Measurements from ENCODE around the gene TRMT61A. TPM values are rescaled to one million over a fixed set of nuclear protein-coding genes. Genes with fewer than 3 reads are reported as not detected.

Gene TRMT61A
- total and polyA plus RNA-seq, 2 of the 13 experiments (the other 11 are each of a cell fraction or from before 2014, with no cell fraction given) = 6.5 to 13.6 TPM

DNA sequence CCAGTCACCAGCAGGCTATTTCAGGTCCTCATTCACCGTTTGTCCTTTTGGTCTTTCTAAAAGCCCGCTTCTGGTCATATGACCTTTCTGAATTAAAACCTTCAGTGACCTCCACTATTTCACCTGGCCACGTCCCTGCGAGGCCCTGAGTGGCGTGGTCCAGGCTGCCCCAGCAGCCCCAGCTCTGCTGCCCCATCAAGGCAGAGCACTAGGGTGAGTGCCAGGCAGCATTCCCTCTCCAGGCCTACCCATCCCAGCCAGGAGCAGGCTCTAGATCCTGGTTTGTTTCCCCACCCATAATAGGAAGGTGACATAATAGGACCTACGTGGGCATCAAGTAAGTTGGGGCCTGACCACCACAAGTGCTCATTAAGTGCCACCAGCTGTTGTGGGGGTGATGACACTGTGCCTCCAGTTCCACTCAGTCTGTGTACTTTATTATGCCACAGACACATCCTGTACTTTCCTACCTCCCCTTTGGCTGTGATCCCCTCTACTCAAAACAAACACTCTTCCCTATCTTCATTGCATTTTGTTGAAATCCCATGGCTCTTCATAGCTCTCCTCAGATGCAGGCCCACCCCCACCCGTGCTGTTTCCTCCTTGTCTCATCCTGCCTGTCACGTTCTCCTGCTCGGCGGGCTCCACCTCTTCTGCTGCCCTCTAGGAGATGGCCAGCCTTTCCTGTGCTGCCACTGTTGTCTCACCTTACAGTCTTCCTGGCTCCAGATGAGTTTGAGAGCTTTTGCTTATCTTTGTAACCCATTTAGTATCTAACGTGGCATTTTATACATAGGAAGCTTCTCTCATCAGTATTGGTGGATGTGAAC, 27.7 kb upstream of the TRMT61A start (continued):
- TF ChIP-seq, protein P1, sequence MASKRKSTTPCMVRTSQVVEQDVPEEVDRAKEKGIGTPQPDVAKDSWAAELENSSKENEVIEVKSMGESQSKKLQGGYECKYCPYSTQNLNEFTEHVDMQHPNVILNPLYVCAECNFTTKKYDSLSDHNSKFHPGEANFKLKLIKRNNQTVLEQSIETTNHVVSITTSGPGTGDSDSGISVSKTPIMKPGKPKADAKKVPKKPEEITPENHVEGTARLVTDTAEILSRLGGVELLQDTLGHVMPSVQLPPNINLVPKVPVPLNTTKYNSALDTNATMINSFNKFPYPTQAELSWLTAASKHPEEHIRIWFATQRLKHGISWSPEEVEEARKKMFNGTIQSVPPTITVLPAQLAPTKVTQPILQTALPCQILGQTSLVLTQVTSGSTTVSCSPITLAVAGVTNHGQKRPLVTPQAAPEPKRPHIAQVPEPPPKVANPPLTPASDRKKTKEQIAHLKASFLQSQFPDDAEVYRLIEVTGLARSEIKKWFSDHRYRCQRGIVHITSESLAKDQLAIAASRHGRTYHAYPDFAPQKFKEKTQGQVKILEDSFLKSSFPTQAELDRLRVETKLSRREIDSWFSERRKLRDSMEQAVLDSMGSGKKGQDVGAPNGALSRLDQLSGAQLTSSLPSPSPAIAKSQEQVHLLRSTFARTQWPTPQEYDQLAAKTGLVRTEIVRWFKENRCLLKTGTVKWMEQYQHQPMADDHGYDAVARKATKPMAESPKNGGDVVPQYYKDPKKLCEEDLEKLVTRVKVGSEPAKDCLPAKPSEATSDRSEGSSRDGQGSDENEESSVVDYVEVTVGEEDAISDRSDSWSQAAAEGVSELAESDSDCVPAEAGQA (IDR thresholded peaks at IDR 0.05; ENCODE audit: low read depth) = no peak
- TF ChIP-seq, protein P1 (CRISPR knock-in tag; IDR thresholded peaks at IDR 0.05; ENCODE audit: borderline replicate concordance) = no peak
- TF ChIP-seq CHCHD3 (CRISPR knock-in tag; IDR thresholded peaks at IDR 0.05) (no peak), ZNF225 (CRISPR knock-in tag; IDR thresholded peaks at IDR 0.05) (no peak)
- TF ChIP-seq, protein P2, sequence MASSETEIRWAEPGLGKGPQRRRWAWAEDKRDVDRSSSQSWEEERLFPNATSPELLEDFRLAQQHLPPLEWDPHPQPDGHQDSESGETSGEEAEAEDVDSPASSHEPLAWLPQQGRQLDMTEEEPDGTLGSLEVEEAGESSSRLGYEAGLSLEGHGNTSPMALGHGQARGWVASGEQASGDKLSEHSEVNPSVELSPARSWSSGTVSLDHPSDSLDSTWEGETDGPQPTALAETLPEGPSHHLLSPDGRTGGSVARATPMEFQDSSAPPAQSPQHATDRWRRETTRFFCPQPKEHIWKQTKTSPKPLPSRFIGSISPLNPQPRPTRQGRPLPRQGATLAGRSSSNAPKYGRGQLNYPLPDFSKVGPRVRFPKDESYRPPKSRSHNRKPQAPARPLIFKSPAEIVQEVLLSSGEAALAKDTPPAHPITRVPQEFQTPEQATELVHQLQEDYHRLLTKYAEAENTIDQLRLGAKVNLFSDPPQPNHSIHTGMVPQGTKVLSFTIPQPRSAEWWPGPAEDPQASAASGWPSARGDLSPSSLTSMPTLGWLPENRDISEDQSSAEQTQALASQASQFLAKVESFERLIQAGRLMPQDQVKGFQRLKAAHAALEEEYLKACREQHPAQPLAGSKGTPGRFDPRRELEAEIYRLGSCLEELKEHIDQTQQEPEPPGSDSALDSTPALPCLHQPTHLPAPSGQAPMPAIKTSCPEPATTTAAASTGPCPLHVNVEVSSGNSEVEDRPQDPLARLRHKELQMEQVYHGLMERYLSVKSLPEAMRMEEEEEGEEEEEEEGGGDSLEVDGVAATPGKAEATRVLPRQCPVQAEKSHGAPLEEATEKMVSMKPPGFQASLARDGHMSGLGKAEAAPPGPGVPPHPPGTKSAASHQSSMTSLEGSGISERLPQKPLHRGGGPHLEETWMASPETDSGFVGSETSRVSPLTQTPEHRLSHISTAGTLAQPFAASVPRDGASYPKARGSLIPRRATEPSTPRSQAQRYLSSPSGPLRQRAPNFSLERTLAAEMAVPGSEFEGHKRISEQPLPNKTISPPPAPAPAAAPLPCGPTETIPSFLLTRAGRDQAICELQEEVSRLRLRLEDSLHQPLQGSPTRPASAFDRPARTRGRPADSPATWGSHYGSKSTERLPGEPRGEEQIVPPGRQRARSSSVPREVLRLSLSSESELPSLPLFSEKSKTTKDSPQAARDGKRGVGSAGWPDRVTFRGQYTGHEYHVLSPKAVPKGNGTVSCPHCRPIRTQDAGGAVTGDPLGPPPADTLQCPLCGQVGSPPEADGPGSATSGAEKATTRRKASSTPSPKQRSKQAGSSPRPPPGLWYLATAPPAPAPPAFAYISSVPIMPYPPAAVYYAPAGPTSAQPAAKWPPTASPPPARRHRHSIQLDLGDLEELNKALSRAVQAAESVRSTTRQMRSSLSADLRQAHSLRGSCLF (CRISPR knock-in tag; IDR thresholded peaks at IDR 0.05; ENCODE audit: borderline replicate concordance) = no peak
- TF ChIP-seq, protein P3, sequence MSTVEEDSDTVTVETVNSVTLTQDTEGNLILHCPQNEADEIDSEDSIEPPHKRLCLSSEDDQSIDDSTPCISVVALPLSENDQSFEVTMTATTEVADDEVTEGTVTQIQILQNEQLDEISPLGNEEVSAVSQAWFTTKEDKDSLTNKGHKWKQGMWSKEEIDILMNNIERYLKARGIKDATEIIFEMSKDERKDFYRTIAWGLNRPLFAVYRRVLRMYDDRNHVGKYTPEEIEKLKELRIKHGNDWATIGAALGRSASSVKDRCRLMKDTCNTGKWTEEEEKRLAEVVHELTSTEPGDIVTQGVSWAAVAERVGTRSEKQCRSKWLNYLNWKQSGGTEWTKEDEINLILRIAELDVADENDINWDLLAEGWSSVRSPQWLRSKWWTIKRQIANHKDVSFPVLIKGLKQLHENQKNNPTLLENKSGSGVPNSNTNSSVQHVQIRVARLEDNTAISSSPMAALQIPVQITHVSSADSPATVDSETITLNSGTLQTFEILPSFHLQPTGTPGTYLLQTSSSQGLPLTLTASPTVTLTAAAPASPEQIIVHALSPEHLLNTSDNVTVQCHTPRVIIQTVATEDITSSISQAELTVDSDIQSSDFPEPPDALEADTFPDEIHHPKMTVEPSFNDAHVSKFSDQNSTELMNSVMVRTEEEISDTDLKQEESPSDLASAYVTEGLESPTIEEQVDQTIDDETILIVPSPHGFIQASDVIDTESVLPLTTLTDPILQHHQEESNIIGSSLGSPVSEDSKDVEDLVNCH (CRISPR knock-in tag; IDR thresholded peaks at IDR 0.05) = no peak
- TF ChIP-seq, protein P4, sequence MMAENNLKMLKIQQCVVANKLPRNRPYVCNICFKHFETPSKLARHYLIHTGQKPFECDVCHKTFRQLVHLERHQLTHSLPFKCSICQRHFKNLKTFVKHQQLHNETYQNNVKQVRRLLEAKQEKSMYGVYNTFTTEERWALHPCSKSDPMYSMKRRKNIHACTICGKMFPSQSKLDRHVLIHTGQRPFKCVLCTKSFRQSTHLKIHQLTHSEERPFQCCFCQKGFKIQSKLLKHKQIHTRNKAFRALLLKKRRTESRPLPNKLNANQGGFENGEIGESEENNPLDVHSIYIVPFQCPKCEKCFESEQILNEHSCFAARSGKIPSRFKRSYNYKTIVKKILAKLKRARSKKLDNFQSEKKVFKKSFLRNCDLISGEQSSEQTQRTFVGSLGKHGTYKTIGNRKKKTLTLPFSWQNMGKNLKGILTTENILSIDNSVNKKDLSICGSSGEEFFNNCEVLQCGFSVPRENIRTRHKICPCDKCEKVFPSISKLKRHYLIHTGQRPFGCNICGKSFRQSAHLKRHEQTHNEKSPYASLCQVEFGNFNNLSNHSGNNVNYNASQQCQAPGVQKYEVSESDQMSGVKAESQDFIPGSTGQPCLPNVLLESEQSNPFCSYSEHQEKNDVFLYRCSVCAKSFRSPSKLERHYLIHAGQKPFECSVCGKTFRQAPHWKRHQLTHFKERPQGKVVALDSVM (CRISPR knock-in tag; IDR thresholded peaks at IDR 0.05) = no peak
